CMK (cell line): ENCODE measurements around the gene CCDC83.

Experiments
- DNase-seq: peaks from one replicate; pipeline ENCODE4 v3.0.0-alpha.2; 2010; ENCODE audit warnings: low read depth

CCDC83 gene

GRCh38 chr11:85855341-85855656, at the start of gene CCDC83:
Gene CCDC83 (plus strand): TSS chr11:85855383. CDS start chr11:85865124, 9,741 bp downstream.
- no peak for DNase-seq

- no peak for DNase-seq
Measured at GRCh38 chr11:85805387-85805786, 49.8 kb upstream of the CCDC83 start.

GRCh38 chr11:85806016-85806415, 49.2 kb upstream of the CCDC83 start:
- no peak for DNase-seq

DNA sequence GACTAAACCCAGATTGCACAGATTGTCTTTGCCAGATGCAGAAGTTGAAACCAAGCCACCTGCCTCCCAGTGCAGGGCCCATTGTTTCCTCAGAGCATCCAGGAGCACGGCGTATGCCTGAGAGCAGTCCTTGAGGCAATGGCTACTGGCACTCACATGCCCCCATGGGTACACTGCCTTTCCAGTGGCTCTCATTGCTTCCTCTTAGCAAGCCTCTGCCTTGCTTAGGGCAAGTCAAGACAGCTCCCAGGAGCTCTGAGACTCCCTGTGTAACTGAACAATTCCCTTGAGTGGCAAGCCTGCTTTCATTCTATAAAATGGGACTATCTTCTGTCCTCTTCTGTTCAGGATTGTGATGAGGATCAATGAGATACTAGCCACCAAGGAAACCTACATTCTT, 48.3 kb upstream of the CCDC83 start:
- no peak for DNase-seq

DNA sequence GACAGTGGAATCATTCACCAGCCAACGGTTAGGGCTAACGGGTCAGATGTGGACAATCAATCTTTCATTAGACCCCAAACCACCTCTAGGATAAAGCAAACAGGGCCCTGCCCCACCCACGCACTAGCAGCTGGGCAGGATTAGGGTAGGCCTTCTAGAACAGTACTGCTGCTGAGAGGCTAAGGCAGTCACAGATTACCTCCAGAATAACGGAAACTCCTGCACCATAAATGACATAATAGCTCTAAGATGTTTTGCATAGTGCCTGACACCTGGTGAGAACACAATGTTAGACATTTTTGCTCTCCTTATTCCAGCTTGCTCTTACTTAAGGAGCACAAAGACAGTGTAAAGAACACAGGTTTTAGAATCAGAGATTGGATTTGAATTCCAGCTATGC, 46.0 kb upstream of the CCDC83 start:
- DNase-seq = no peak

GRCh38 chr11:85809863-85810262, 45.3 kb upstream of the CCDC83 start:
- DNase-seq = no peak

GRCh38 chr11:85810521-85810870, 44.7 kb upstream of the CCDC83 start:
- no peak for DNase-seq

GRCh38 chr11:85810871-85811611, 44.1 kb upstream of the CCDC83 start, which contains the start of gene SYTL2:
Gene SYTL2 (minus strand): TSS chr11:85811141. CDS start chr11:85757725, 53,416 bp downstream.
- no peak for DNase-seq

- no peak for DNase-seq
Measured at GRCh38 chr11:85811624-85812023, 43.6 kb upstream of the CCDC83 start.

GRCh38 chr11:85813721-85814120, 41.5 kb upstream of the CCDC83 start:
- no peak for DNase-seq

DNA sequence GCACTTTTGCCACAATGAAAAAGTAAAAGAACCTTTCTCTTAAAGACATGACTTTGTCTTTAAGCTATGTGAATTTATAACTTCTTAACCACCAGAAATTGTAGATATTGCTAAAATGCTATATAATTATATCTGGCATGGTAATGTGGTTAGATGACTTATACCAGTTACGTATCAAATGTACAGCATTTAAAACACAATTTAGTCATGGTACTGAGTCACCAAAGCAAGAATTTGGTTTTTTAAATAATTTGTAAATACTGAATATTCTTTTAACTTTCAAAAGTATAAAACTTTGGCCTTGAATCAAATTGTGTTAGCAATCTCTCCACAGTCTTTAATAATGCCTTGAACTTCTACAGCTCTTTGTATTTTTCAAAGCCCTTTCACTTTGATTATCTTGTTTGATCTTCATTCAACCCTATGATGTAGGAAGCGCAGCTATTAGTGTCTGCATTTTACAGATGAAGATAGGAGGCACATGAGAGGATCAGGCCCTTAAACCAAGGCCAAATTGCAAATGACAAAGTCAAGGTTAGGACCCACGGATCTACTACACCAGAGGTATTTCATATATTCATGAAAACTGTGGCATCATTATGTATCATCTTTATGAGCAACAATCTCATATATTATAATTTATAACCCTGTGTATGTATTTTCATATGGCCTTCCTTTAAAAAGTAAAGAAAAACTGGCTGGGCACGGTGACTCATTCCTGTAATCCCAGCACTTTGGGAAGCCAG, 39.8 kb upstream of the CCDC83 start:
- DNase-seq = no peak

DNA sequence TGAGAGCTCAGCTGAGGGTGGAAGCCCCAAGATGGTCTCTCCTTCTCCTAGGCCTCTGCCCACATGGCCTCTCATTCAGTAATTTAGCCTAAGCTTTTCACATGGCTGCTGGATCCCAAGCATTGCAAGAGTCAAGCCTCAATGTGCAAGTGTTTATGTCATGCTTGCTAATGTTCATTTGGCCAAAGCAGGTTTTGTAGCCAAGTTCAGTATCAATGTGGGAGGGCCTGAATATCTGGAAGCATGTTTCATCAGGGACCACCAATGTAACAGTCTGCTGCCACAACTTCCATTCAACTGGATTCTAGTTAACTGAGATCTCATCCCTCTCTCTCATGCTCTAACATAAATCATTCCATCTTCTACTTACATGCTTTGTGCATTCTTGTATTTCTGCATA, 35.7 kb upstream of the CCDC83 start:
- no peak for DNase-seq

DNA sequence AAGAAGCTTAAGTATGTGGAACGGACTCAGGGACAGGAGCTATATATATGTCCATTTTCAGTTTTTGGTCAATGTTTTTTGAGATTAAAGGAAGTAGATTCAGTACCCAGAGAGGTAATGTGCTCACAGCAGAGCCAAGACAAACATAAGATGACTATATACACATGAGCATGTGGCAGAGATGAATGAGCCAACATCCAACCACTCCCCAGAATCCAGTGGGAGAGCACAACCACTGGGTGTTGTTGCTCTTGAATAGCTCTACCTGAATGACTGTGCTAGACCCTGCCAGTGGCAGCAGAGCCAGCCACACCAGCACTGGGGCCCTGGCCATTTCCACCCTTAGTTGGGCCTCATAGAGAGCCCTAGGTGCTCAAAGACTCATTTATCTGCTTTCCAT, 33.5 kb upstream of the CCDC83 start:
- no peak for DNase-seq

- no peak for DNase-seq
Measured at GRCh38 chr11:85822814-85823213, 32.4 kb upstream of the CCDC83 start.

DNA sequence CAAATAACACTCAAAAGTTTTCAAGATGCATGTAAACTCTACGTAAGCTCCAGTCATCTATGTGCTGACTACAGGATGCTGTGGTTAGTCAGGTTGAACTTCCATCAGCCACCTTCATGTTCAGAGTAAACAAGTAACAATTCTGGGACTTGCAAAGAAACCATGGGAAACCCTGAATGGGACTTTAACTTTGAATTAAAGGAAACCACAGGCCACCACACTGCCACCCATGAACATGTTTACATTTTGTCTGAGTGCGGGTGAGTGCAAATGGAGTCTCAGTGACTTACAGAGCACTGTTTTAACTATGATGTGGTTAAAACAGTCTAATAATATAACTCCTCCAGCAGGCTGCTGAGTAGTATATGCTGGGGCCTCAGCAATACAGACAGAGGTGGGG, 31.4 kb upstream of the CCDC83 start:
- no peak for DNase-seq

DNA sequence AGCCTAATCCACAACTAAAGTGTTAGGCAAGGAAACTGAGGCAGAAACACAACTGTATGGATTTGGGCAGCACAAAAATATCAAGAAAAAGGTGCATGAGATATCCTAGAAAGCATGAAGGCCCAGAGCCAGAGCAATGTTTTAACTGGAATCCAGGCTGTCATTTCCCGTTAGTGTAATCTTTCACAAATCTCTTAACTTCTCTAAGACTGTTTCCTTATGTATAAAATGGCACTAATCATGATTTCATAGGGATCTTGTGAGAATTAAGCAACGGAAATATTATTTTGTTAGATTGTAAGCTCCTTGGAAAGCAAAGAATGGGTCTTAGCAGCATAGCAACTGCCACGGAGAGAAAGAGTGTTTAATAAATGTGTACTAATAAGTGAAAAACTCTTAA, 29.6 kb upstream of the CCDC83 start:
- DNase-seq = no peak

DNA sequence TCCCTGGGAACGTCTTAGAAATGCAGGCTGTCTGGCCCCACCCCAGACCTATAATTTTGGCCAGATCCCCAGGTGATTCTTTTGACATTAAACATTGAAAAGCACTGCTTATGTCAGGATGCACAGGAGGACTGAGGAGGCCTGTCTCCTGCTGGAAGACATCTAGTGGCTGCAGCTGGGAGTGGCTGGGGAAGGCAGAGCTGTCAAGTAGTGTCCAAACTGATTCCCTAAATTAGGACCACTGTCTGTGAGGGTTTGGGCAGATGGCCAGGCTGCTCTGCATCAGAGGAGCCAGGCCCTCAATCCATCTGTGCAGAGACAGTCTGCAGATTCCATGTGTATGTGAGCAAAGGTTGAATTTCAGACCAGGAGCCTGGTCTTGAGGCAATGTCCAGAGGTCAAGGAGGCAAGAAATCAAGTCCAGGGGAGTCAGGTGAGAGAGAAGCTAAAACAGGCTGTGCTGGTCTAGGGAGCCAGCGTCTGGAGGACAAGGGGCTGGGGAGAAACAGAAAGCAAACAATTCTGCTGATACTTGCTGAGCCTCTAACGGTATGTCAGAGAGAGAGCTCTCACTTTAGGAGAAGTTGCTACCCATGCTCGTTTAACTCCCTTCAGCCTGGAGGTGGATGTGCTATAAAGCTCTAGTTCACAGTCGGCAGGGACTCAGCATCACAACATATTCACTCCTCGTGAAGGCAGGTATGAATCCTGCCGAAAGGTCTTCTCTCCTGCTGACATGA, 28.9 kb upstream of the CCDC83 start:
- no peak for DNase-seq

- DNase-seq = no peak
Measured at GRCh38 chr11:85827748-85828639, 27.2 kb upstream of the CCDC83 start.

DNA sequence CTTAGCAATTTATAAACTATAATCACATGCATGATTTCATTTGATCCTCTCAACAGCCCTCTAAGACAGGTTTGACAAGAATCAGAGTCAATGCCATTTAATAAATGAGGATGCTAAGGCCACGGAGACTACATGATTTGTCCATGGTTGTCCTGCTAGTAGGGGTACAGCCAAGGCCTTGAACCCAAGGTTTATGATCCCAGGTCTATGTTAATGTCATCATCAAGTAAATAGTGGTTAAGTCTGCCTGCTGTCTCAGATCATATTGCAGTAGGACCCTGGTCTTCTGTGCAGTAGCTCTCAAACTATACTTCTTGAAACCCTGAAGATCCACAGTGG, 26.6 kb upstream of the CCDC83 start:
- no peak for DNase-seq

GRCh38 chr11:85829172-85829571, 26.0 kb upstream of the CCDC83 start:
- DNase-seq = no peak

- no peak for DNase-seq
Measured at GRCh38 chr11:85831050-85831449, 24.1 kb upstream of the CCDC83 start.

DNA sequence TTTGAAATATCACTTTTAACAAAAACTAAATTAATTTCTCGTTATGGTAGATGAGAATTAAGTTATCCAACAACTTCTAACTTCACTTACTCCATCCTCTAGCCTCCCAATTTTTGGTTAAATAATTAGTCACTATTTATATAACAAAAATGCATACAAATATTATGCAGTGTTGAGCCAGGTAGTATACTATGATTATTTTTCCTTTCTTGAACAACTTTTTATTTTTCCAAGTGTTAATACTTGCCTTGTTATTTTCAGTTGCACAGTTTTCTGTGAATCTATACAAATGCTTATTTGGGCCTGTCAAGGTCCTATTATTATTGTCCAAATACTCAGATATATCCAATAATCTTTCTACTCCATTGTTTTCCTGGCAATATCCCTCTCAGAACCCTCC, 19.9 kb upstream of the CCDC83 start:
- no peak for DNase-seq
